Psoas muscle (tissue), 8 donors: ENCODE measurements around the gene SSTR3. TPM values are rescaled to one million over a fixed set of nuclear protein-coding genes. Genes with fewer than 3 reads are reported as not detected.

Source experiments
- ATAC-seq, 4 donors: fragments of 200-7000 bp; cut with Tn5 transposase; one replicate each; pipeline ENCODE4 v1.9.1; 2020; ENCODE audit warnings: moderate library complexity in 3 of 4, mild to moderate bottlenecking in 2 of 4
- DNase-seq, 2 donors: peaks; one replicate each; pipeline ENCODE4 v3.0.0-alpha.2; 2020
- H3K27ac ChIP-seq: fragments of 200-600 bp; one replicate; pipeline ENCODE4 v1.8.0; 2022
- H3K27me3 ChIP-seq, 3 donors: fragments of 200-600 bp in 1 of 3; one replicate each; pipeline versions ENCODE4 v1.6.1 to v1.8.0; 2013 to 2022; ENCODE audit warnings: low read length in 2 of 3, mild to moderate bottlenecking in 2 of 3, moderate library complexity in 1 of 3; ENCODE audit not compliant: insufficient read depth in 3 of 3
- H3K36me3 ChIP-seq, 2 donors: fragments of 200-600 bp in 1 of 2; one replicate each; pipeline versions ENCODE4 v1.6.1 to v1.8.0; 2013 to 2022; ENCODE audit warnings: low read depth in 1 of 2, mild to moderate bottlenecking in 1 of 2, moderate library complexity in 1 of 2; ENCODE audit not compliant: insufficient read depth in 1 of 2
- H3K4me1 ChIP-seq: fragments of 200-600 bp; one replicate; pipeline ENCODE4 v1.8.0; 2022
- H3K4me3 ChIP-seq: fragments of 200-600 bp; one replicate; pipeline ENCODE4 v1.8.0; 2022; ENCODE audit warnings: mild to moderate bottlenecking
- H3K9me3 ChIP-seq: fragments of 200-600 bp; one replicate; pipeline ENCODE4 v1.8.0; 2022
- CTCF ChIP-seq: fragments of 200-600 bp; IDR thresholded peaks from one replicate; pipeline ENCODE4 v1.8.0; 2022; ENCODE audit warnings: antibody characterized with exemption
- WGBS, 3 donors: extraction: QIAGEN DNeasy Blood & Tissue Kit; methylation state at CpG; one replicate each; pipeline versions ENCODE4 v1.1.6 to v1.1.7; 2013; 5-methylcytosine and 5-hydroxymethylcytosine counted together
- intact Hi-C, 2 donors: fragments of 100-400 bp; cut with DNase I; formaldehyde crosslinking; loops; one replicate each; pipeline versions ENCODE4 v1.11.0 to v1.14.2; 2022
- polyA plus RNA-seq, 3 donors: library from polyadenylated mRNA; stranded (reverse); fragments of 200-250 nt; gene quantifications; one replicate each; pipeline ENCODE4 v1.2.3, GENCODE V29; 2013
- total RNA-seq, 4 donors: library from RNA; stranded (reverse); fragmentation: NEBNext Ultra II Directional in 2 of 4; extraction: Animal tissue kit (Norgen Biotek cat#: 25700) in 2 of 4; gene quantifications; one replicate each; pipeline versions ENCODE4 v1.2.1 to v1.2.4, GENCODE V29; 2021 to 2023
- donor health status: healthy with polysubstance abuse.
- donor health status: DM: no; HTN: no; CAD: no; lungs with moderate emphysema.
- donor health status: Bipolar disorder and iron deficiency.
- donor health status: healthy.
- donor health status: DM: yes; HTN: yes; CAD: no.
- donor health status: DM: no; HTN: no; CAD: no.
- donor health status: DM: no; HTN: no; CAD: no.
- donor health status: DM: yes; HTN: yes; CAD: no.

The SSTR3 gene
- total and polyA plus RNA-seq, 7 donors, result 0.01 TPM; not detected in 6

GRCh38 chr22:37196539-37197450, 15.5 kb downstream of the SSTR3 start:
- Histone ChIP-seq H3K36me3 (no peaks in the 10 kb centered on the region), H3K27ac (peak overlapping the region; percentile 98), H3K27me3 (no peaks in the 10 kb centered on the region), H3K9me3 (no peaks in the 10 kb centered on the region), H3K4me3 (peak overlapping the region; percentile 8), H3K4me1 (peaks cover 34% of the 10 kb centered on the region)
- peak; percentile 43 for TF ChIP-seq CTCF
- intact Hi-C loops, result no loop called here
- ATAC-seq, result peak; percentile 43 to 64 (median 56)
- 16 to 24% (median 21%) methylated on average over 14 of the region's 14 CpGs for WGBS, 3 donors
- peak; percentile 88 to 93 for DNase-seq

GRCh38 chr22:37195921-37196320, 16.4 kb downstream of the SSTR3 start:
- intact Hi-C loops, result no loop called here
- no peak for ATAC-seq
- Histone ChIP-seq H3K27ac (peak overlapping the region; percentile 98), H3K4me1 (peaks cover 34% of the 10 kb centered on the region), H3K36me3 (no peaks in the 10 kb centered on the region), H3K27me3 (no peaks in the 10 kb centered on the region), H3K4me3 (no peak overlapping the region), H3K9me3 (no peaks in the 10 kb centered on the region)
- peak in 1 of 2 donors; percentile 40 for DNase-seq
- no peak for TF ChIP-seq CTCF
- 57 to 71% (median 69%) methylated on average over 4 of the region's 4 CpGs for WGBS, 3 donors

- TF ChIP-seq CTCF, result no peak
- H3K27ac ChIP-seq, result peak overlapping the region; percentile 98
- DNase-seq (no peak), ATAC-seq (no peak)
- no peaks in the 10 kb centered on the region for H3K9me3 ChIP-seq
- H3K27me3 ChIP-seq, result no peaks in the 10 kb centered on the region
- H3K4me3 ChIP-seq, result no peak overlapping the region
- peaks cover 38% of the 10 kb centered on the region for H3K4me1 ChIP-seq
- intact Hi-C loops, result no loop called here
- H3K36me3 ChIP-seq, result no peaks in the 10 kb centered on the region
- 91 to 96% (median 92%) methylated on average over 3 of the region's 3 CpGs for WGBS, 3 donors
Observed at GRCh38 chr22:37194750-37195149, 17.5 kb downstream of the SSTR3 start.

GRCh38 chr22:37193629-37194191, 18.6 kb downstream of the SSTR3 start:
- DNase-seq, result peak in 1 of 2 donors; percentile 4
- 55 to 63% (median 59%) methylated on average over 10 of the region's 10 CpGs for WGBS, 3 donors
- H3K4me1 ChIP-seq, result peaks cover 48% of the 10 kb centered on the region
- no peaks in the 10 kb centered on the region for H3K9me3 ChIP-seq
- TF ChIP-seq CTCF, result no peak
- H3K4me3 ChIP-seq, result no peak overlapping the region
- intact Hi-C loops, result no loop called here
- no peak for ATAC-seq
- H3K27ac ChIP-seq, result peak overlapping the region; percentile 47
- H3K27me3 ChIP-seq, result no peaks in the 10 kb centered on the region
- H3K36me3 ChIP-seq, result no peaks in the 10 kb centered on the region
